K562 (cell line): Measurements from ENCODE around the gene COX6A1. TPM values are rescaled to one million over a fixed set of nuclear protein-coding genes. Genes with fewer than 3 reads are reported as not detected.

ENCODE experiments used
- ATAC-seq: fragments of 200-7000 bp; cut with Tn5 transposase; 3 replicates; pipeline ENCODE4 v1.9.1; 2020; ENCODE audit warnings: moderate library complexity
- BruUV-seq: library from RNA; stranded (reverse); fragments of 400-500 nt; replicated peaks from 2 replicates; lab custom pipeline; 2021; lab: Mats Ljungman, UMichigan
- CTCF ChIA-PET: fragments of 300-600 bp; formaldehyde crosslinking; extraction: SDS; loops from one replicate; lab custom pipeline; 2021; ENCODE audit warnings: low intra/inter-chr PET ratio; lab: Yijun Ruan, JAX
- POLR2A ChIA-PET: fragments of 300-600, 350-650 bp; sonication (Branson Sonifier 250); formaldehyde crosslinking; extraction: SDS; loops from one replicate; lab custom pipeline; 2021; ENCODE audit warnings: antibody characterized with exemption, inconsistent platforms; lab: Yijun Ruan, JAX
- DNase-seq, 4 experiments: peaks; one replicate each; pipeline versions ENCODE4 v3.0.0 to v3.0.0-alpha.2; 2011 to 2018; ENCODE audit warnings: low spot score in 3 of 4, mixed read lengths in 3 of 4; ENCODE audit errors: extremely low read depth in 1 of 4
- FAIRE-seq: peaks from 2 replicates; lab custom pipeline; 2011; peaks lifted over from hg19 to GRCh38; lab: Jason Lieb, UNC
- H2AFZ ChIP-seq: 2 replicates; pipeline ENCODE4 v1.6.0; 2011; ENCODE audit warnings: low read depth, low read length, control low read depth, inconsistent platforms
- H3K27ac ChIP-seq: fragments of 200-600 bp; 3 replicates; pipeline ENCODE4 v1.8.0; 2011; ENCODE audit warnings: low read depth, mild to moderate bottlenecking, control low read depth, inconsistent platforms, low read length, moderate library complexity, mixed read lengths; ENCODE audit errors: extremely low read depth
- H3K27me3 ChIP-seq, 2 experiments: fragments of 300-600 bp in 1 of 2; 2 replicates in 1 of 2; 3 replicates in 1 of 2; pipeline versions ENCODE4 v1.6.0 to v1.8.0; 2011; ENCODE audit warnings: inconsistent platforms in 2 of 2, low read length in 2 of 2, mild to moderate bottlenecking in 1 of 2, mixed read lengths in 1 of 2, moderate library complexity in 1 of 2; ENCODE audit not compliant: control insufficient read depth in 2 of 2, insufficient read depth in 2 of 2
- H3K36me3 ChIP-seq: fragments of 300-600 bp; 3 replicates; pipeline ENCODE4 v1.8.0; 2011; ENCODE audit warnings: mild to moderate bottlenecking, low read length, inconsistent platforms; ENCODE audit not compliant: control insufficient read depth, insufficient read depth
- H3K4me1 ChIP-seq, 2 experiments: fragments of 200-600 bp in 1 of 2; replicated peaks in 1 of 2; 2 replicates in 1 of 2; 3 replicates in 1 of 2; pipeline versions ENCODE4 v1.5.1 to v1.8.0; 2011; ENCODE audit warnings: inconsistent platforms in 2 of 2, low read length in 2 of 2, mild to moderate bottlenecking in 1 of 2, mixed read lengths in 1 of 2, moderate library complexity in 1 of 2; ENCODE audit not compliant: control insufficient read depth in 2 of 2, insufficient read depth in 2 of 2
- H3K4me2 ChIP-seq: 2 replicates; pipeline ENCODE4 v1.6.1; 2011; ENCODE audit warnings: low read length, control low read depth, inconsistent platforms, mixed read lengths; ENCODE audit not compliant: insufficient read depth
- H3K4me3 ChIP-seq: fragments of 200-600 bp; sonication (generic), shearing (Covaris generic); 2 replicates; pipeline ENCODE4 v1.5.1; 2016; ENCODE audit warnings: control low read depth, inconsistent platforms
- H3K79me2 ChIP-seq: fragments of 200-600 bp; 3 replicates; pipeline ENCODE4 v1.8.0; 2011; ENCODE audit warnings: low read length, inconsistent platforms; ENCODE audit not compliant: control insufficient read depth, insufficient read depth
- H3K9ac ChIP-seq, 2 experiments: 2 replicates each; pipeline versions ENCODE4 v1.6.0 to v1.6.1; 2011; ENCODE audit warnings: low read depth in 2 of 2, low read length in 2 of 2, control low read depth in 1 of 2, inconsistent platforms in 1 of 2, mild to moderate bottlenecking in 1 of 2, mixed read lengths in 1 of 2; ENCODE audit not compliant: insufficient read depth in 1 of 2
- H3K9me1 ChIP-seq: one replicate; pipeline ENCODE4 v1.6.0; 2011; ENCODE audit warnings: inconsistent platforms, mild to moderate bottlenecking, low read length, moderate library complexity; ENCODE audit not compliant: control insufficient read depth, insufficient read depth
- H3K9me3 ChIP-seq: replicated peaks from 2 replicates; pipeline ENCODE4 v1.5.1; 2011; ENCODE audit warnings: low read depth, low read length, inconsistent platforms; ENCODE audit not compliant: control insufficient read depth, insufficient read depth
- H4K20me1 ChIP-seq: replicated peaks from 2 replicates; pipeline ENCODE4 v1.6.1; 2011; ENCODE audit warnings: low read length, inconsistent platforms, mixed read lengths; ENCODE audit not compliant: control insufficient read depth, insufficient read depth
- CBX1 ChIP-seq: sonication (generic); IDR thresholded peaks from 2 replicates; pipeline ENCODE4 v1.6.1; 2016; ENCODE audit warnings: antibody characterized with exemption, low read depth, mild to moderate bottlenecking
- DEAF1 ChIP-seq: fragments of 450-650 bp; formaldehyde crosslinking; IDR thresholded peaks from 2 replicates; pipeline ENCODE4 v1.4.0; 2020; ENCODE audit warnings: mild to moderate bottlenecking, moderate library complexity
- NR4A1 ChIP-seq, 2 experiments: fragments of 250-450 bp in 1 of 2; fragments of 450-650 bp in 1 of 2; sonication (Bioruptor Pico) in 1 of 2; IDR thresholded peaks; 2 replicates each; pipeline versions ENCODE4 v1.4.0 to v1.6.1; 2016 to 2020; ENCODE audit warnings: mild to moderate bottlenecking in 2 of 2, missing compliant biosample characterization in 1 of 2, missing genetic modification characterization in 1 of 2, moderate library complexity in 1 of 2
- RAD51 ChIP-seq: fragments of 450-650 bp; IDR thresholded peaks from 2 replicates; pipeline ENCODE4 v1.7.1; 2016; ENCODE audit warnings: low read depth, mild to moderate bottlenecking, borderline replicate concordance
- RBM25 ChIP-seq: fragments of 200-400 bp; formaldehyde crosslinking; IDR thresholded peaks from 2 replicates; pipeline ENCODE4 v1.6.1; 2018; ENCODE audit warnings: low read length, low read depth, moderate library complexity; ENCODE audit not compliant: severe bottlenecking
- TBP ChIP-seq: optimal IDR thresholded peaks from 2 replicates; pipeline ENCODE3; 2011; ENCODE audit warnings: low read depth, low read length, improper control_type of control experiment
- ZFP36 ChIP-seq: fragments of 150-350 bp; IDR thresholded peaks from 2 replicates; pipeline ENCODE4 v1.6.1; 2018; ENCODE audit warnings: low read length, low read depth; ENCODE audit not compliant: partially characterized antibody
- ZNF445 ChIP-seq: fragments of 250-450 bp; sonication (Bioruptor Pico); IDR thresholded peaks from 2 replicates; pipeline ENCODE4 v1.4.0; 2020; ENCODE audit warnings: low read depth, mild to moderate bottlenecking, moderate library complexity
- ZSCAN32 ChIP-seq: fragments of 450-650 bp; formaldehyde crosslinking; IDR thresholded peaks from 2 replicates; pipeline ENCODE4 v1.4.0; 2020; ENCODE audit warnings: mild to moderate bottlenecking, moderate library complexity
- WGBS: fragments of 100-300 bp; shearing (Covaris generic); methylation state at CpG from one replicate; pipeline ENCODE4 v1.1.6; 2016; ENCODE audit warnings: low coverage, mixed read lengths; ENCODE audit not compliant: insufficient coverage; ENCODE audit errors: missing lambda C conversion rate; 5-methylcytosine and 5-hydroxymethylcytosine counted together
- in situ Hi-C: fragments of 300-500 bp; cut with MboI; formaldehyde crosslinking; loops from 4 replicates; pipeline ENCODE4 v1.15.0; 2018; ENCODE audit warnings: inconsistent platforms, mixed read lengths
- intact Hi-C: fragments of 100-400 bp; cut with micrococcal nuclease; formaldehyde crosslinking; loops from 2 replicates; pipeline ENCODE4 v1.14.2; 2022
- polyA plus RNA-seq, 8 experiments: library from polyadenylated mRNA; depleted of rRNA in 4 of 8; stranded (reverse) in 5 of 8; unstranded in 3 of 8; fragments of >200 nt; fragmentation: Nextera tagmentation in 2 of 8; fragmentation: Illumina TruSeq in 1 of 8; extraction: Ambion mirVana in 2 of 8; extraction: Trizol in 1 of 8; gene quantifications; 2 replicates each; pipeline versions ENCODE4 v1.2.1 to v1.2.3, GENCODE V29; 2011 to 2014; ENCODE audit warnings: inconsistent platforms in 1 of 8, missing spikeins in 1 of 8
- total RNA-seq, 7 experiments: library from RNA; depleted of rRNA in 6 of 7; stranded (reverse); fragments of >200 nt in 6 of 7; fragmentation: Illumina TruSeq in 2 of 7; extraction: Trizol in 2 of 7; gene quantifications; 2 replicates each; pipeline versions ENCODE4 v1.2.1 to v1.2.3, GENCODE V29; 2011 to 2021; ENCODE audit warnings: low replicate concordance in 1 of 7

COX6A1 gene
- total and polyA plus RNA-seq, 9 of the 15 experiments (the other 6 are each of a cell fraction or from before 2014, with no cell fraction given) = 414 to 4,142 (median 931) TPM

- no peaks in the 10 kb centered on the region for H3K4me1 ChIP-seq
- no peak for FAIRE-seq
- ChIA-PET CTCF (no interaction called here), POLR2A (interaction anchor here (0.9 to 1.1 kb wide), 2 partner anchors 122 to 129 kb away, joined by 3 to 4 read pairs; no protein-coding TSS in a partner anchor)
- peak; percentile 55 for ATAC-seq
- H3K27ac ChIP-seq = no peak overlapping the region
- H2AFZ ChIP-seq = no peak overlapping the region
- WGBS = 7% methylated on average over 4 of the region's 4 CpGs
- H3K9ac ChIP-seq = no peak overlapping the region
- no peak overlapping the region for H3K4me2 ChIP-seq
- no TSS peak for BruUV-seq
- no peak for DNase-seq
- H3K9me1 ChIP-seq = no peaks in the 10 kb centered on the region
- H3K79me2 ChIP-seq = no peaks in the 10 kb centered on the region
- intact Hi-C loops = no loop called here
- H3K27me3 ChIP-seq = peaks cover 22 to 29% of the 10 kb centered on the region in 2 experiments
- H4K20me1 ChIP-seq = 0 out of 2 replicates have a peak, but pooled peaks cover 3% of the 10 kb centered on the region
- in situ Hi-C loops = no loop called here
- no peaks in the 10 kb centered on the region for H3K36me3 ChIP-seq
- no peak for TF ChIP-seq TBP
- TF ChIP-seq ZFP36 = no peak
- TF ChIP-seq ZSCAN32 (CRISPR knock-in tag) = no peak
- TF ChIP-seq ZNF445 (CRISPR knock-in tag) = no peak
- no peak for TF ChIP-seq CBX1
- no peak for TF ChIP-seq DEAF1
- TF ChIP-seq NR4A1 (CRISPR knock-in tag; IDR thresholded peaks at IDR 0.05) = no peak
- no peak for TF ChIP-seq NR4A1 (tag; IDR thresholded peaks at IDR 0.05)
- no peak for TF ChIP-seq RAD51
- TF ChIP-seq RBM25 = no peak
- no peaks in the 10 kb centered on the region for H3K9me3 ChIP-seq
- no peak overlapping the region for H3K4me3 ChIP-seq
Observed at GRCh38 chr12:120421701-120422100, 16.2 kb upstream of the COX6A1 start.
